Measurements from ENCODE around the gene DAPK3.

DNA sequence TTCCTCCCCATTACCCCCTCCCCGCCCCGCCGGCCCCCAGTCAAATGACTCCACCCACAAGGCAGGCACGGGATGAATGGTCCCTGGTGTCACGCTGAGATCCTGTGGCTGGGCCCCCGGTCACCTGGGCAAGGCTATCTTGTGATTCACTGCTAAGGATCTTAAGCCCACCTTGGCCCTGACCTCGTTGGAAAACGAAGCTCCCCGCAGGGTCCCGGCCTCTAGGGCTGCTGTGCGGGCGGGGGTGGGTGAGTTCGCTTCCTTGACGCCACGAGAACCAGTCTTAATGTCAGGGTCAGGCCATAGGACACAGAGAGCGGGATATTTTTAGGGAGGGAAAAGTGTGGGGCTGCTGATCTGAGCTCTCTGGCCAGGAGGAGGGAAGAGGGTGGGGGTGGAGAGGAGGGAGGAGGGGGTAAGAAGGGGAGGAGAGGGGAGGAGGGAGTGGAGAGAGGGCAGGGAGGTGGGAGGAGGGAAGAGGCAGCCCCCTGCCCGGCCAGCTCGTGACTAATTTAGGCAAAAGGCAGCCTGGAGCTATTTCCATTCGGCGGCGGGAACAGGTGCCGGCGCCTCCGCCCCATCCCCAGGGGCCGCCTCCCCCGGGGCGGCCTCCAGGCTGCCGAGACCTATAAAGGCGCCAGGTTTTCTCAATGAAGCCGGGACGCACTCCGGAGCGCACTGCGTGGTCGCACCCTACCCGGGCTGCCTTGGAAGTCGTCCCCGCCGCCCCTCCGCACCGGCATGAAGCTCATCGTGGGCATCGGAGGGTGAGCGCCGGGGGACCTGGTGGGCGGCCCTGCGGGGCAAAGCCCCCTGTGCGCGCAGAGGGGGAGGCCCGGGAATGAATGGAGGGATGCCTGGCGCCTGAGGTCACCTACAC is 37.7 kb downstream of the DAPK3 start, which contains the start of gene NMRK2:
- no peak for TF ChIP-seq CTCF (IDR thresholded peaks at IDR 0.05)
- TF ChIP-seq REST (IDR thresholded peaks at IDR 0.05; ENCODE audit: insufficient read depth in 1 of 2, low read depth in 2 of 2, low read length in 1 of 2): no peak
